Astrocyte (in vitro differentiated cells and primary cell): ENCODE results near the gene ZNF346. TPM values are rescaled to one million over a fixed set of nuclear protein-coding genes. Genes with fewer than 3 reads are reported as not detected.

ENCODE experiments used
- DNase-seq: peaks from one replicate; pipeline ENCODE4 v3.0.0-alpha.2; 2010; ENCODE audit warnings: low read depth
- FAIRE-seq: peaks from 2 replicates; lab custom pipeline; 2011; peaks lifted over from hg19 to GRCh38; lab: Jason Lieb, UNC
- H2AFZ ChIP-seq: 2 replicates; pipeline ENCODE4 v1.6.0; 2012; ENCODE audit warnings: low read depth, low read length, inconsistent platforms
- H3K27ac ChIP-seq: 2 replicates; pipeline ENCODE4 v1.5.1; 2011; ENCODE audit warnings: low read depth, low read length, inconsistent platforms
- H3K27me3 ChIP-seq: 2 replicates; pipeline ENCODE4 v1.6.0; 2011; ENCODE audit warnings: low read length, inconsistent platforms; ENCODE audit not compliant: insufficient read depth
- H3K36me3 ChIP-seq: 2 replicates; pipeline ENCODE4 v1.5.1; 2011; ENCODE audit warnings: low read length, inconsistent platforms; ENCODE audit not compliant: insufficient read depth
- H3K4me1 ChIP-seq: 2 replicates; pipeline ENCODE4 v1.5.1; 2011; ENCODE audit warnings: low read length, inconsistent platforms; ENCODE audit not compliant: insufficient read depth
- H3K4me2 ChIP-seq: 2 replicates; pipeline ENCODE4 v1.6.0; 2012; ENCODE audit warnings: low read length, inconsistent platforms
- H3K4me3 ChIP-seq: 2 replicates; pipeline ENCODE4 v1.5.1; 2011; ENCODE audit warnings: low read depth, mild to moderate bottlenecking, low read length, inconsistent platforms; ENCODE audit not compliant: insufficient read depth
- H3K79me2 ChIP-seq: 2 replicates; pipeline ENCODE4 v1.6.0; 2012; ENCODE audit warnings: mild to moderate bottlenecking, low read length, inconsistent platforms; ENCODE audit not compliant: insufficient read depth
- H3K9ac ChIP-seq: 2 replicates; pipeline ENCODE4 v1.6.0; 2012; ENCODE audit warnings: mild to moderate bottlenecking, low read length, inconsistent platforms
- H3K9me3 ChIP-seq: 2 replicates; pipeline ENCODE4 v1.5.1; 2012; ENCODE audit warnings: low read depth, mild to moderate bottlenecking, low read length, inconsistent platforms; ENCODE audit not compliant: insufficient read depth
- H4K20me1 ChIP-seq: 2 replicates; pipeline ENCODE4 v1.6.0; 2012; ENCODE audit warnings: low read length, inconsistent platforms; ENCODE audit not compliant: insufficient read depth
- H3K27ac Mint-ChIP-seq: one replicate; pipeline ENCODE4 v1.8.0; 2021; ENCODE audit warnings: mild to moderate bottlenecking, mixed read lengths; ENCODE audit not compliant: unreplicated experiment
- H3K27me3 Mint-ChIP-seq: one replicate; pipeline ENCODE4 v1.8.0; 2021; ENCODE audit warnings: low read depth, mixed read lengths; ENCODE audit not compliant: unreplicated experiment
- H3K36me3 Mint-ChIP-seq: one replicate; pipeline ENCODE4 v1.8.0; 2021; ENCODE audit warnings: low read depth, mixed read lengths; ENCODE audit not compliant: unreplicated experiment
- H3K4me1 Mint-ChIP-seq: one replicate; pipeline ENCODE4 v1.8.0; 2021; ENCODE audit warnings: low read depth, mixed read lengths; ENCODE audit not compliant: unreplicated experiment
- H3K4me3 Mint-ChIP-seq: one replicate; pipeline ENCODE4 v1.8.0; 2021; ENCODE audit warnings: mild to moderate bottlenecking, moderate library complexity, mixed read lengths; ENCODE audit not compliant: unreplicated experiment
- H3K9me3 Mint-ChIP-seq: one replicate; pipeline ENCODE4 v1.8.0; 2021; ENCODE audit warnings: mild to moderate bottlenecking, mixed read lengths; ENCODE audit not compliant: unreplicated experiment
- CTCF ChIP-seq: IDR thresholded peaks from 2 replicates; pipeline ENCODE4 v1.5.1; 2011; ENCODE audit warnings: low read depth, mild to moderate bottlenecking, inconsistent platforms, low read length, moderate library complexity; ENCODE audit not compliant: insufficient read depth
- EZH2 ChIP-seq: IDR thresholded peaks from 2 replicates; pipeline ENCODE4 v1.6.1; 2012; ENCODE audit warnings: mild to moderate bottlenecking, low read length, inconsistent platforms; ENCODE audit not compliant: insufficient read depth
- total RNA-seq: library from RNA; stranded (reverse); gene quantifications from 2 replicates; pipeline ENCODE4 v1.2.1, GENCODE V29; 2021

Gene ZNF346
- total RNA-seq, 1 donor from 2014 or later, result 13.8 TPM

- Histone ChIP-seq H4K20me1 (no peaks in the 10 kb centered on the region), H3K4me3 (peak overlapping the region; percentile 17), H3K4me2 (peak overlapping the region; percentile 81), H3K79me2 (no peaks in the 10 kb centered on the region), H3K27ac (no peak overlapping the region), H3K9me3 (no peaks in the 10 kb centered on the region), H3K4me1 (peaks cover 5% of the 10 kb centered on the region), H2AFZ (peak overlapping the region; percentile 71), H3K9ac (no peak overlapping the region), H3K27me3 (peaks cover 7% of the 10 kb centered on the region), H3K36me3 (no peaks in the 10 kb centered on the region)
- DNase-seq, result no peak
- no peak for TF ChIP-seq CTCF
- no peak for TF ChIP-seq EZH2
- H3K9me3 Mint-ChIP-seq, result peaks cover 1% of the 10 kb centered on the region
- peaks cover 35% of the 10 kb centered on the region for H3K27me3 Mint-ChIP-seq
- H3K4me1 Mint-ChIP-seq, result peaks cover 1% of the 10 kb centered on the region
- no peak for FAIRE-seq
- peaks cover 3% of the 10 kb centered on the region for H3K36me3 Mint-ChIP-seq
- no peak overlapping the region for H3K27ac Mint-ChIP-seq
- H3K4me3 Mint-ChIP-seq, result peak overlapping the region; percentile 72
These were observed 65.0 kb downstream of the ZNF346 start for GRCh38 chr5:177087398-177088005.

GRCh38 chr5:177089127-177089526 lies 66.6 kb downstream of the ZNF346 start:
- no peak for TF ChIP-seq EZH2
- TF ChIP-seq CTCF, result no peak
- Histone ChIP-seq H3K27ac (no peak overlapping the region), H3K4me3 (no peak overlapping the region), H3K9ac (no peak overlapping the region), H3K79me2 (no peaks in the 10 kb centered on the region), H3K9me3 (no peaks in the 10 kb centered on the region), H4K20me1 (no peaks in the 10 kb centered on the region), H2AFZ (no peak overlapping the region), H3K36me3 (no peaks in the 10 kb centered on the region), H3K27me3 (peaks cover 4% of the 10 kb centered on the region), H3K4me2 (no peak overlapping the region), H3K4me1 (peaks cover 5% of the 10 kb centered on the region)
- Mint-ChIP-seq H3K4me1 (peaks cover 1% of the 10 kb centered on the region), H3K27ac (peak overlapping the region; percentile 79), H3K9me3 (peaks cover 1% of the 10 kb centered on the region), H3K36me3 (peaks cover 3% of the 10 kb centered on the region), H3K27me3 (peaks cover 28% of the 10 kb centered on the region), H3K4me3 (no peak overlapping the region)
- FAIRE-seq (no peak), DNase-seq (no peak)
